H1 (cell line): ENCODE measurements around the gene MICALL2. TPM values are rescaled to one million over a fixed set of nuclear protein-coding genes. Genes with fewer than 3 reads are reported as not detected.

Source experiments
- CTCF ChIA-PET: fragments of 300-600 bp; sonication (Branson Sonifier 250); formaldehyde crosslinking; loops from one replicate; lab custom pipeline; 2021; ENCODE audit not compliant: partially characterized antibody; lab: Charles Lee
- POLR2A ChIA-PET: fragments of 300-600 bp; sonication (Branson Sonifier 250); formaldehyde crosslinking; loops from one replicate; lab custom pipeline; 2021; ENCODE audit warnings: inconsistent platforms; ENCODE audit not compliant: partially characterized antibody; lab: Charles Lee
- DNase-seq, 2 experiments: peaks; one replicate each; pipeline versions ENCODE4 v3.0.0 to v3.0.0-alpha.2; 2010 to 2022; ENCODE audit warnings: low spot score in 2 of 2, low read depth in 1 of 2, mixed read lengths in 1 of 2
- FAIRE-seq: peaks from 2 replicates; lab custom pipeline; 2011; peaks lifted over from hg19 to GRCh38; lab: Jason Lieb, UNC
- H2AFZ ChIP-seq: 2 replicates; pipeline ENCODE4 v1.8.1; 2012; ENCODE audit warnings: low read length, inconsistent platforms
- H2AK5ac ChIP-seq: 2 replicates; pipeline ENCODE4 v1.6.1; 2013; ENCODE audit warnings: low read depth, low read length
- H2BK120ac ChIP-seq: replicated peaks from 2 replicates; pipeline ENCODE3; 2013; ENCODE audit warnings: low read depth, low read length, inconsistent platforms
- H2BK12ac ChIP-seq: 2 replicates; pipeline ENCODE4 v1.6.1; 2013; ENCODE audit warnings: low read depth, low read length
- H2BK15ac ChIP-seq: 2 replicates; pipeline ENCODE4 v1.6.1; 2013; ENCODE audit warnings: low read length
- H2BK20ac ChIP-seq: 2 replicates; pipeline ENCODE4 v1.6.1; 2013; ENCODE audit warnings: low read length
- H2BK5ac ChIP-seq: 2 replicates; pipeline ENCODE4 v1.6.1; 2013; ENCODE audit warnings: low read depth, low read length
- H3K14ac ChIP-seq: 2 replicates; pipeline ENCODE4 v1.6.1; 2013; ENCODE audit warnings: inconsistent platforms; ENCODE audit not compliant: insufficient read length
- H3K18ac ChIP-seq: 2 replicates; pipeline ENCODE4 v1.6.1; 2013; ENCODE audit warnings: low read length; ENCODE audit errors: extremely low read depth
- H3K23ac ChIP-seq: 2 replicates; pipeline ENCODE4 v1.6.1; 2013; ENCODE audit warnings: inconsistent platforms; ENCODE audit not compliant: insufficient read length
- H3K23me2 ChIP-seq: 2 replicates; pipeline ENCODE4 v1.6.1; 2013; ENCODE audit warnings: low read depth, low read length
- H3K27ac ChIP-seq: 2 replicates; pipeline ENCODE4 v1.6.1; 2011; ENCODE audit warnings: low read depth, low read length, inconsistent platforms
- H3K27me3 ChIP-seq, 4 experiments: replicated peaks in 1 of 4; 1 replicate in 1 of 4; 2 replicates in 3 of 4; pipeline versions ENCODE4 v1.6.1 to v1.8.1; 2011 to 2013; ENCODE audit warnings: low read length in 3 of 4, mild to moderate bottlenecking in 3 of 4, inconsistent platforms in 2 of 4, mixed read lengths in 2 of 4, moderate library complexity in 1 of 4; ENCODE audit not compliant: control insufficient read depth in 3 of 4, insufficient read depth in 3 of 4; ENCODE audit errors: extremely low read depth in 1 of 4
- H3K36me3 ChIP-seq, 4 experiments: 2 replicates each; pipeline versions ENCODE4 v1.6.1 to v1.8.1; 2011 to 2013; ENCODE audit warnings: mild to moderate bottlenecking in 4 of 4, low read length in 3 of 4, moderate library complexity in 2 of 4, control low read depth in 1 of 4, inconsistent platforms in 1 of 4; ENCODE audit not compliant: insufficient read depth in 4 of 4, control insufficient read depth in 2 of 4
- H3K4ac ChIP-seq: replicated peaks from 2 replicates; pipeline ENCODE3; 2013; ENCODE audit warnings: low read length, low read depth, mixed read lengths, inconsistent platforms; ENCODE audit not compliant: insufficient read length
- H3K4me1 ChIP-seq, 4 experiments: replicated peaks in 1 of 4; 1 replicate in 1 of 4; 2 replicates in 3 of 4; pipeline versions ENCODE4 v1.6.1 to v1.8.1; 2011 to 2013; ENCODE audit warnings: low read length in 3 of 4, inconsistent platforms in 2 of 4, mixed read lengths in 1 of 4; ENCODE audit not compliant: insufficient read depth in 4 of 4, control insufficient read depth in 3 of 4
- H3K4me2 ChIP-seq, 2 experiments: 2 replicates each; pipeline versions ENCODE4 v1.6.1 to v1.8.1; 2011 to 2013; ENCODE audit warnings: low read depth in 2 of 2, low read length in 2 of 2, control low read depth in 1 of 2, inconsistent platforms in 1 of 2, mild to moderate bottlenecking in 1 of 2; ENCODE audit not compliant: insufficient read depth in 1 of 2
- H3K4me3 ChIP-seq, 4 experiments: fragments of 200-600, 300-600 bp in 1 of 4; sonication (generic), shearing (Covaris generic), sonication (Bioruptor Twin) in 1 of 4; 2 replicates each; pipeline versions ENCODE4 v1.5.1 to v1.8.1; 2011 to 2016; ENCODE audit warnings: low read length in 4 of 4, low read depth in 3 of 4, control low read depth in 2 of 4, inconsistent platforms in 2 of 4, mild to moderate bottlenecking in 2 of 4, mixed read lengths in 1 of 4, moderate library complexity in 1 of 4; ENCODE audit not compliant: insufficient read depth in 2 of 4; ENCODE audit errors: extremely low read depth in 1 of 4
- H3K56ac ChIP-seq: replicated peaks from 2 replicates; pipeline ENCODE3; 2013; ENCODE audit warnings: low read depth, mild to moderate bottlenecking, mixed read lengths, low read length, inconsistent platforms; ENCODE audit not compliant: insufficient read length
- H3K79me1 ChIP-seq: 2 replicates; pipeline ENCODE4 v1.6.1; 2013; ENCODE audit warnings: low read depth, low read length, control low read depth
- H3K79me2 ChIP-seq, 2 experiments: 2 replicates each; pipeline versions ENCODE4 v1.6.1 to v1.8.1; 2012 to 2013; ENCODE audit warnings: low read length in 2 of 2, mild to moderate bottlenecking in 2 of 2, inconsistent platforms in 1 of 2; ENCODE audit not compliant: insufficient read depth in 2 of 2, control insufficient read depth in 1 of 2
- H3K9ac ChIP-seq, 4 experiments: replicated peaks in 1 of 4; 1 replicate in 1 of 4; 2 replicates in 3 of 4; pipeline versions ENCODE4 v1.6.1 to v1.8.1; 2011 to 2013; ENCODE audit warnings: low read depth in 3 of 4, low read length in 3 of 4, control low read depth in 2 of 4, mild to moderate bottlenecking in 2 of 4, moderate library complexity in 2 of 4, inconsistent platforms in 1 of 4; ENCODE audit errors: extremely low read depth in 1 of 4
- H3K9me3 ChIP-seq, 2 experiments: 2 replicates each; pipeline versions ENCODE4 v1.6.1 to v1.8.1; 2012 to 2013; ENCODE audit warnings: mild to moderate bottlenecking in 2 of 2, moderate library complexity in 2 of 2, control low read depth in 1 of 2, inconsistent platforms in 1 of 2, low read depth in 1 of 2, low read length in 1 of 2, mixed read lengths in 1 of 2; ENCODE audit not compliant: insufficient read depth in 2 of 2
- H4K20me1 ChIP-seq, 2 experiments: replicated peaks in 1 of 2; 2 replicates each; pipeline versions ENCODE3 to v1.8.1; 2011 to 2013; ENCODE audit warnings: inconsistent platforms in 2 of 2, low read length in 2 of 2, mild to moderate bottlenecking in 1 of 2; ENCODE audit not compliant: insufficient read depth in 2 of 2, control insufficient read depth in 1 of 2
- H4K5ac ChIP-seq: 2 replicates; pipeline ENCODE4 v1.6.1; 2013; ENCODE audit warnings: low read length, low read depth, mixed read lengths, inconsistent platforms; ENCODE audit not compliant: insufficient read length
- H4K8ac ChIP-seq: 2 replicates; pipeline ENCODE4 v1.8.0; 2013; ENCODE audit warnings: mild to moderate bottlenecking, moderate library complexity, low read length, inconsistent platforms; ENCODE audit not compliant: insufficient read depth; ENCODE audit errors: extremely low read depth
- H4K91ac ChIP-seq: replicated peaks from 2 replicates; pipeline ENCODE3; 2013; ENCODE audit warnings: low read length, mixed read lengths, inconsistent platforms; ENCODE audit not compliant: insufficient read length
- RBBP5 ChIP-seq: IDR thresholded peaks from 2 replicates; pipeline ENCODE4 v1.7.1; 2012; ENCODE audit warnings: low read depth, mild to moderate bottlenecking, inconsistent platforms, low read length, moderate library complexity, borderline replicate concordance
- WGBS, 2 experiments: shearing (Covaris generic) in 1 of 2; methylation state at CpG; one replicate each; pipeline versions ENCODE4 v1.1.6 to v1.1.7; 2013 to 2015; ENCODE audit warnings: low lambda C conversion rate in 2 of 2, mixed read lengths in 2 of 2, inconsistent platforms in 1 of 2, low coverage in 1 of 2, missing lambda C conversion rate in 1 of 2; ENCODE audit not compliant: insufficient replicate concordance in 2 of 2, insufficient coverage in 1 of 2, insufficient read length in 1 of 2; ENCODE audit errors: extremely low coverage in 1 of 2, missing lambda C conversion rate in 1 of 2; 5-methylcytosine and 5-hydroxymethylcytosine counted together
- polyA plus RNA-seq, 7 experiments: library from polyadenylated mRNA; depleted of rRNA in 3 of 7; stranded (reverse) in 5 of 7; unstranded in 2 of 7; fragments of >200 nt in 5 of 7; fragments of 200-250 nt in 2 of 7; gene quantifications; 1 replicate in 5 of 7; 2 replicates in 1 of 7; 4 replicates in 1 of 7; pipeline versions ENCODE4 v1.2.1 to v1.2.3, GENCODE V29; 2011 to 2013; ENCODE audit warnings: missing spikeins in 2 of 7, mixed read lengths in 2 of 7
- total RNA-seq: library from RNA; stranded (reverse); fragmentation: NEBNext Ultra II Directional; extraction: Animal tissue kit (Norgen Biotek cat#: 25700); gene quantifications from 2 replicates; pipeline ENCODE4 v1.2.1, GENCODE V29; 2021

Gene MICALL2
- total and polyA plus RNA-seq, 2 of the 8 experiments (the other 6 are each of a cell fraction or from before 2014, with no cell fraction given) = 5.3 to 8.5 TPM

DNA sequence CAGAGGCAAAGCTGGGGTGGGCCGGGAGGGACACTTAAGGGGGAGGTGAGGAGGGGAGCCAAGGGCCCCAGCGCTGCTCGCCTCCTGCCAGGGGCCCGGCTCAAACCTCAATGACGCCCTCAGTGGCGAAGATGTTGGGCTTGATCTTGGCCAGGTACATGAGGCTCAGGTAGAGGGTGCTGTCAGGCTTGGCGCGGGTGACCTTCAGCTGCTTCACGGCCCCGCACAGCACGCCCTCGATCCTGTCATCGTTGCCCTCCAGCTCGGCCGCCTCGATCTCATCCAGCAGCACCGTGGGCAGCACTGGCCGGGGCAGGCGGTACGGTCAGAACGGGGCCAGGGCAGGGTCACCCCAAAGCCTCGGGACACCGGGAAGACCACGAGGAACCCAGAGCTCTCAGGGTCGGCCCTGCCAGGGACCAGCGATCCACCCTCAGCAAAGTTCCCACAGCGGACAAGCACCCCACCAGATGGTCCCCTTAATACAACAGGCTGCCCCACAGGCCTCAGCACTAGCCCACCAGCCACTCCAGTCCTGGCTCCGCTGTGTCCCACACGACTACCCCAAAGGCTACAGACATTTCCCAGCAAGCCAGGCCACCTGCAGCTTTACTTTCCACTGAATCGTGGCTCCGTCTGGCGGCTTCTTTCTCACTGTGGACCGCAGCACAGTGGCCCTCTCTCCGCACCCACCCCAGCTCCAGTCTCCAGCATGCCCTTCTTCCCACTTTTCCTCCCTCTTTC is 41.0 kb upstream of the MICALL2 start:
- no peak overlapping the region for H3K14ac ChIP-seq
- no peak overlapping the region for H2AK5ac ChIP-seq
- CTCF ChIA-PET = interaction anchor here (0.9 to 1.3 kb wide), 2 partner anchors 26 to 58 kb away, joined by 3 to 4 read pairs; no protein-coding TSS in a partner anchor
- no peak overlapping the region for H3K4me2 ChIP-seq
- peaks cover 15 to 26% of the 10 kb centered on the region in 2 experiments for H4K20me1 ChIP-seq
- no peak overlapping the region for H3K4me3 ChIP-seq
- H3K4ac ChIP-seq = no peak overlapping the region
- H3K56ac ChIP-seq = no peak overlapping the region
- FAIRE-seq = no peak
- peaks cover 14% of the 10 kb centered on the region; the same call in 1 of the 2 replicates for H3K79me1 ChIP-seq
- peaks cover 11 to 53% (median 41%) of the 10 kb centered on the region in 4 experiments; a peak in 7 of 8 replicates for H3K36me3 ChIP-seq
- TF ChIP-seq RBBP5 = no peak
- TF ChIP-seq, all 59 proteins: peak for 0
- Histone ChIP-seq H3K27me3 (no peaks in the 10 kb centered on the region), H3K9me3 (no peaks in the 10 kb centered on the region), H3K18ac (no peak overlapping the region), H3K27ac (no peak overlapping the region), H2AFZ (no peak overlapping the region), H4K5ac (no peak overlapping the region), H4K8ac (no peak overlapping the region), H3K23ac (no peak overlapping the region), H2BK120ac (no peak overlapping the region), H3K4me1 (peaks cover 0 to 7% (median 3%) of the 10 kb centered on the region in 4 experiments; a peak in 4 of 7 replicates), H3K79me2 (peaks cover 10 to 29% of the 10 kb centered on the region in 2 experiments; a peak in 3 of 4 replicates), H2BK12ac (no peak overlapping the region), H3K23me2 (peaks cover 3% of the 10 kb centered on the region; the same call in 1 of the 2 replicates), H2BK5ac (no peak overlapping the region), H4K91ac (no peak overlapping the region), H2BK20ac (no peak overlapping the region), H3K9ac (no peak overlapping the region), H2BK15ac (no peak overlapping the region)
- no peak for DNase-seq
- POLR2A ChIA-PET = interaction anchor here (0.7 to 1.3 kb wide), 2 partner anchors 22 to 31 kb away, joined by 3 read pairs; no protein-coding TSS in a partner anchor
- 95% methylated on average over 30 of the region's 34 CpGs; no CpG with 5 or more reads in 1 of the 2 experiments for WGBS, 2 experiments
